DND-41 (cell line): ENCODE measurements around the gene ZBED6.
"Not testable (repeated sequence)": the region's sequence is repeated elsewhere in the genome, so short reads cannot be mapped to it uniquely, and the experiment has no call there.

Source experiments
- ATAC-seq: fragments of 200-7000 bp; cut with Tn5 transposase; 3 replicates; pipeline ENCODE4 v1.9.1; 2021; ENCODE audit warnings: low read depth; ENCODE audit not compliant: insufficient read depth
- DNase-seq: peaks from one replicate; pipeline ENCODE4 v3.0.0-alpha.2; 2020
- H2AFZ ChIP-seq: 2 replicates; pipeline ENCODE4 v1.6.0; 2012; ENCODE audit warnings: low read depth, low read length
- H3K27ac ChIP-seq: 2 replicates; pipeline ENCODE4 v1.5.1; 2012; ENCODE audit warnings: low read length, inconsistent platforms
- H3K27me3 ChIP-seq: fragments of 200-600 bp; sonication (generic); 2 replicates; pipeline ENCODE4 v1.6.0; 2012; ENCODE audit warnings: low read length, mild to moderate bottlenecking, inconsistent platforms; ENCODE audit not compliant: insufficient read depth, poor library complexity
- H3K36me3 ChIP-seq: 2 replicates; pipeline ENCODE4 v1.5.1; 2012; ENCODE audit warnings: low read length, inconsistent platforms; ENCODE audit not compliant: insufficient read depth
- H3K4me1 ChIP-seq: 2 replicates; pipeline ENCODE4 v1.5.1; 2012; ENCODE audit warnings: mild to moderate bottlenecking, low read length; ENCODE audit not compliant: insufficient read depth
- H3K4me2 ChIP-seq: 2 replicates; pipeline ENCODE4 v1.6.0; 2012; ENCODE audit warnings: mild to moderate bottlenecking, moderate library complexity, low read length, inconsistent platforms; ENCODE audit not compliant: insufficient read depth
- H3K4me3 ChIP-seq, 2 experiments: fragments of 200-600 bp in 1 of 2; shearing (Covaris generic) in 1 of 2; 2 replicates each; pipeline ENCODE4 v1.5.1; 2012 to 2016; ENCODE audit warnings: inconsistent platforms in 2 of 2, low read length in 2 of 2, mild to moderate bottlenecking in 2 of 2, low read depth in 1 of 2, moderate library complexity in 1 of 2
- H3K79me2 ChIP-seq: 2 replicates; pipeline ENCODE4 v1.6.0; 2012; ENCODE audit warnings: low read length, inconsistent platforms; ENCODE audit not compliant: insufficient read depth
- H3K9ac ChIP-seq: 2 replicates; pipeline ENCODE4 v1.6.0; 2012; ENCODE audit warnings: low read depth, mild to moderate bottlenecking, inconsistent platforms, low read length, moderate library complexity
- H3K9me3 ChIP-seq: 2 replicates; pipeline ENCODE4 v1.5.1; 2012; ENCODE audit warnings: low read length, moderate library complexity, mild to moderate bottlenecking, inconsistent platforms; ENCODE audit not compliant: insufficient read depth, severe bottlenecking
- H4K20me1 ChIP-seq: 2 replicates; pipeline ENCODE4 v1.6.0; 2012; ENCODE audit warnings: low read length; ENCODE audit not compliant: insufficient read depth
- CTCF ChIP-seq: IDR thresholded peaks from 2 replicates; pipeline ENCODE4 v1.5.1; 2012; ENCODE audit warnings: borderline replicate concordance, low read length, moderate library complexity, mild to moderate bottlenecking; ENCODE audit not compliant: poor library complexity, severe bottlenecking; ENCODE audit errors: extremely low read depth
- EZH2 ChIP-seq: IDR thresholded peaks from 3 replicates; pipeline ENCODE4 v1.6.1; 2012; ENCODE audit warnings: borderline replicate concordance, low read depth, mild to moderate bottlenecking, moderate library complexity, low read length, inconsistent platforms; ENCODE audit not compliant: severe bottlenecking

The ZBED6 gene

GRCh38 chr1:203795441-203796235 lies at the start of gene ZBED6, which contains the start of gene ZC3H11A:
TSS of gene ZBED6 (plus strand) at chr1:203795623. CDS start at chr1:203797523, 1,900 bp downstream.
TSS of gene ZC3H11A (plus strand) at chr1:203795623. CDS start at chr1:203817071, 21,448 bp downstream.
- Histone ChIP-seq H3K27me3 (no peaks in the 10 kb centered on the region), H3K27ac (peak within 1 kb of the TSS; percentile 93), H3K36me3 (peaks cover 38% of the 10 kb centered on the region), H3K79me2 (peaks cover 52% of the 10 kb centered on the region), H3K4me3 (peak within 1 kb of the TSS; percentile 79 to 93), H3K4me1 (peaks cover 54% of the 10 kb centered on the region), H3K4me2 (peak within 1 kb of the TSS; percentile 89), H2AFZ (peak within 1 kb of the TSS; percentile 89), H3K9me3 (no peaks in the 10 kb centered on the region), H3K9ac (peak within 1 kb of the TSS; percentile 79), H4K20me1 (peaks cover 44% of the 10 kb centered on the region)
- DNase-seq (peak; percentile 99), ATAC-seq (peak; percentile 98)
- no peak for TF ChIP-seq EZH2
- TF ChIP-seq CTCF: peak; percentile 1

GRCh38 chr1:203746281-203746680 lies 49.1 kb upstream of the ZBED6 start:
- TF ChIP-seq EZH2 (no peak), CTCF (no peak)
- H3K9me3 ChIP-seq: no peaks in the 10 kb centered on the region
- no peaks in the 10 kb centered on the region for H3K4me1 ChIP-seq
- H2AFZ ChIP-seq: no peak overlapping the region
- no peak overlapping the region for H3K4me2 ChIP-seq
- no peaks in the 10 kb centered on the region for H3K79me2 ChIP-seq
- peaks cover 21% of the 10 kb centered on the region for H3K36me3 ChIP-seq
- no peak overlapping the region for H3K27ac ChIP-seq
- no peaks in the 10 kb centered on the region for H3K27me3 ChIP-seq
- H3K9ac ChIP-seq: no peak overlapping the region
- no peak overlapping the region for H3K4me3 ChIP-seq
- DNase-seq: no peak
- no peaks in the 10 kb centered on the region for H4K20me1 ChIP-seq
- no peak for ATAC-seq

GRCh38 chr1:203751051-203751450 lies 44.4 kb upstream of the ZBED6 start:
- no peak overlapping the region for H3K27ac ChIP-seq
- peaks cover 13% of the 10 kb centered on the region for H3K4me1 ChIP-seq
- TF ChIP-seq CTCF (no peak), EZH2 (no peak)
- no peak overlapping the region for H3K4me3 ChIP-seq
- no peaks in the 10 kb centered on the region for H3K36me3 ChIP-seq
- H3K27me3 ChIP-seq: no peaks in the 10 kb centered on the region
- H2AFZ ChIP-seq: no peak overlapping the region
- H3K79me2 ChIP-seq: no peaks in the 10 kb centered on the region
- H3K9ac ChIP-seq: no peak overlapping the region
- H3K9me3 ChIP-seq: no peaks in the 10 kb centered on the region
- DNase-seq: no peak
- no peaks in the 10 kb centered on the region for H4K20me1 ChIP-seq
- no peak for ATAC-seq
- H3K4me2 ChIP-seq: no peak overlapping the region

GRCh38 chr1:203751618-203752361 lies 43.6 kb upstream of the ZBED6 start:
- H3K36me3 ChIP-seq, H3K27ac ChIP-seq, DNase-seq, H3K79me2 ChIP-seq, H3K9me3 ChIP-seq, H4K20me1 ChIP-seq, H3K9ac ChIP-seq, H3K4me2 ChIP-seq, H3K27me3 ChIP-seq, H3K4me3 ChIP-seq, H2AFZ ChIP-seq, ATAC-seq: not testable (repeated sequence)
- H3K4me1 ChIP-seq: peaks cover 13% of the 10 kb centered on the region
